ENCODE data around the gene ENSA.
A peak's percentile ranks its signal among the peaks of the same experiment; 100 is the strongest.

GRCh38 chr1:150621497-150622302 lies 7.7 kb downstream of the ENSA start:
- TF ChIP-seq ZNF121 (CRISPR knock-in tag; IDR thresholded peaks at IDR 0.05) = no peak
- peak; percentile 28; the same call in 1 of the 2 replicates for TF ChIP-seq CTCF (IDR thresholded peaks at IDR 0.05)
- no peak for TF ChIP-seq ZNF425 (CRISPR knock-in tag; conservative IDR thresholded peaks at IDR 0.05)
- TF ChIP-seq USF2 (CRISPR knock-in tag; IDR thresholded peaks at IDR 0.05) = no peak
- TF ChIP-seq GABPB1 (CRISPR knock-in tag; IDR thresholded peaks at IDR 0.05) = no peak
- no peak for TF ChIP-seq CDX4 (CRISPR knock-in tag; IDR thresholded peaks at IDR 0.05; ENCODE audit: borderline replicate concordance)

Data from WTC11 (cell line).